ENCODE results near the gene CTSZ.
"Not testable (repeated sequence)": the region's sequence is repeated elsewhere in the genome, so short reads cannot be mapped to it uniquely, and the experiment has no call there.

GRCh38 chr20:58947797-58948388, 59.2 kb downstream of the CTSZ start:
- not testable (repeated sequence) for TF ChIP-seq EP300 (IDR thresholded peaks at IDR 0.05; ENCODE audit: low read depth); CTCF (IDR thresholded peaks at IDR 0.05)

Data from transverse colon (tissue), 3 donors.